NT2/D1 (cell line): Measurements from ENCODE around the gene RUNX2.

Source experiments
- SUZ12 ChIP-seq: IDR thresholded peaks from 2 replicates; pipeline ENCODE4 v1.6.1; 2011; ENCODE audit not compliant: insufficient read length, insufficient read depth; ENCODE audit errors: extremely low read depth
- YY1 ChIP-seq: IDR thresholded peaks from 2 replicates; pipeline ENCODE4 v1.6.1; 2011; ENCODE audit not compliant: insufficient read length, insufficient read depth
- ZNF274 ChIP-seq: IDR thresholded peaks from 2 replicates; pipeline ENCODE4 v1.6.1; 2011; ENCODE audit warnings: mild to moderate bottlenecking, low read depth, low read length

DNA sequence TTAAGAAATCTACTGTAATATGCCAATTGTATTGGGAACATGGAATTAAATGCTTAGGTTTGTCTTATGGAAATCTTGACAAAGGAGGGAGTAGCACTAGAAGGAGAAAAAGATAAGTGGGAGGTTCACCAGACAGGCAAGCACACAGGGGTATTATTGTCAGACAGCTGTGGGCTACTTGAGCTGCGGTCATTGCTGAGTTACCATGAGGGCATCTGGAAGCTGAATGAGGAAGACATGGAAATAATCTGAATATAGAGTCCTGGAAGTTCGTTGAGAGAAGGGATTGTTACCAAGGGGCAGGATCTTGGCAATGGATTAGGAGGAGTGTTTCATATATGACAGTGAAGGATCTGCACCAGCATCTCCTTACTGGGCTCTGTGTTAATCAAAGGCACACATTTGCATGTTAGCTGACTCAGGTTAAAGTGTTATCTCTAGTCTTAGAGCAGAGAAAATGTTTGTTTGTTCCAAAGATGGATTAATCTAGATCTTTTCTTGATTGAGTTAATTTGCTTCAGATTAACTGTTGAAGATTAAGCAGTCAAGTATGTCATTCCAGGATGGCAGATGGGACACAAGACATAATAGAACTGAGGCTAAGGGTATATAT is 102.6 kb downstream of the RUNX2 start:
- TF ChIP-seq YY1 (no peak), ZNF274 (no peak), SUZ12 (no peak)
